Caco-2 (cell line): ENCODE results near the gene SDS. TPM values are rescaled to one million over a fixed set of nuclear protein-coding genes. Genes with fewer than 3 reads are reported as not detected.
A peak's percentile ranks its signal among the peaks of the same experiment; 100 is the strongest.

Experiments
- BruUV-seq: library from RNA; stranded (reverse); fragments of 400-500 nt; replicated peaks from 2 replicates; lab custom pipeline; 2021; lab: Mats Ljungman, UMichigan
- CTCF ChIA-PET: fragments of 300-600 bp; sonication (Branson Sonifier 250); formaldehyde crosslinking; loops from one replicate; lab custom pipeline; 2022; ENCODE audit warnings: antibody characterized with exemption; lab: Charles Lee
- POLR2A ChIA-PET: fragments of 300-600 bp; sonication (Branson Sonifier 250); formaldehyde crosslinking; loops from one replicate; lab custom pipeline; 2022; ENCODE audit warnings: antibody characterized with exemption; lab: Charles Lee
- DNase-seq, 2 experiments: peaks; one replicate each; pipeline versions ENCODE4 v3.0.0 to v3.0.0-alpha.2; 2020 to 2022
- H3K27me3 ChIP-seq: replicated peaks from 2 replicates; pipeline ENCODE4 v1.6.0; 2011; ENCODE audit warnings: low read length; ENCODE audit not compliant: control insufficient read depth, insufficient read depth
- H3K36me3 ChIP-seq: 2 replicates; pipeline ENCODE4 v1.5.1; 2011; ENCODE audit warnings: low read length; ENCODE audit not compliant: control insufficient read depth, insufficient read depth
- H3K4me1 ChIP-seq: fragments of 250-450 bp; sonication (Bioruptor Pico); 2 replicates; pipeline ENCODE4 v1.5.1; 2020; ENCODE audit warnings: mild to moderate bottlenecking
- H3K4me3 ChIP-seq: 2 replicates; pipeline ENCODE4 v1.5.1; 2011; ENCODE audit warnings: low read depth, mild to moderate bottlenecking, control low read depth, low read length
- H3K9me3 ChIP-seq: fragments of 250-450 bp; sonication (Bioruptor Pico); 2 replicates; pipeline ENCODE4 v1.5.1; 2020; ENCODE audit warnings: mild to moderate bottlenecking, moderate library complexity
- H3K27ac Mint-ChIP-seq: one replicate; pipeline ENCODE4 v1.8.0; 2022; ENCODE audit warnings: mixed read lengths; ENCODE audit not compliant: unreplicated experiment
- H3K27me3 Mint-ChIP-seq: one replicate; pipeline ENCODE4 v1.8.0; 2022; ENCODE audit warnings: mixed read lengths; ENCODE audit not compliant: insufficient read depth, unreplicated experiment
- H3K36me3 Mint-ChIP-seq: one replicate; pipeline ENCODE4 v1.8.0; 2022; ENCODE audit warnings: mild to moderate bottlenecking, mixed read lengths; ENCODE audit not compliant: insufficient read depth, unreplicated experiment
- H3K4me1 Mint-ChIP-seq: one replicate; pipeline ENCODE4 v1.8.0; 2022; ENCODE audit warnings: low read depth, mixed read lengths; ENCODE audit not compliant: unreplicated experiment
- H3K4me3 Mint-ChIP-seq: one replicate; pipeline ENCODE4 v1.8.0; 2022; ENCODE audit warnings: mild to moderate bottlenecking, moderate library complexity, mixed read lengths; ENCODE audit not compliant: unreplicated experiment
- H3K9me3 Mint-ChIP-seq: one replicate; pipeline ENCODE4 v1.8.0; 2022; ENCODE audit warnings: mixed read lengths; ENCODE audit not compliant: unreplicated experiment
- intact Hi-C: fragments of 100-400 bp; cut with micrococcal nuclease; formaldehyde crosslinking; loops from one replicate; pipeline ENCODE4 v1.10.0; 2022; ENCODE audit not compliant: unreplicated experiment
- total RNA-seq: library from RNA; stranded (reverse); gene quantifications from 2 replicates; pipeline ENCODE4 v1.2.3, GENCODE V29; 2022
- TF ChIP-seq, protein P1 (sequence below), 2 experiments: fragments of 200-600 bp in 1 of 2; IDR thresholded peaks; 1 replicate in 1 of 2; 2 replicates in 1 of 2; pipeline versions ENCODE4 v1.5.1 to v1.8.0; 2011 to 2022; ENCODE audit warnings: antibody characterized with exemption in 1 of 2, control low read depth in 1 of 2, inconsistent platforms in 1 of 2, low read depth in 1 of 2, low read length in 1 of 2, mild to moderate bottlenecking in 1 of 2, moderate library complexity in 1 of 2; ENCODE audit not compliant: insufficient read depth in 1 of 2, severe bottlenecking in 1 of 2, unreplicated experiment in 1 of 2

The SDS gene
- total RNA-seq, 1 experiment from 2014 or later = not detected

- H3K27ac Mint-ChIP-seq = no peak overlapping the region
- no peaks in the 10 kb centered on the region for H3K9me3 Mint-ChIP-seq
- DNase-seq = no peak
- Histone ChIP-seq H3K4me1 (peaks cover 21% of the 10 kb centered on the region), H3K27me3 (no peaks in the 10 kb centered on the region), H3K9me3 (no peaks in the 10 kb centered on the region), H3K4me3 (peak overlapping the region; percentile 33), H3K36me3 (no peaks in the 10 kb centered on the region)
- H3K4me3 Mint-ChIP-seq = peak overlapping the region; percentile 84
- H3K36me3 Mint-ChIP-seq = no peaks in the 10 kb centered on the region
- H3K27me3 Mint-ChIP-seq = no peaks in the 10 kb centered on the region
- BruUV-seq = no TSS peak
- intact Hi-C loops = loop anchor here (2.0 kb wide), 1 partner anchor 110 kb away; no protein-coding TSS in a partner anchor
- TF ChIP-seq, protein P1, sequence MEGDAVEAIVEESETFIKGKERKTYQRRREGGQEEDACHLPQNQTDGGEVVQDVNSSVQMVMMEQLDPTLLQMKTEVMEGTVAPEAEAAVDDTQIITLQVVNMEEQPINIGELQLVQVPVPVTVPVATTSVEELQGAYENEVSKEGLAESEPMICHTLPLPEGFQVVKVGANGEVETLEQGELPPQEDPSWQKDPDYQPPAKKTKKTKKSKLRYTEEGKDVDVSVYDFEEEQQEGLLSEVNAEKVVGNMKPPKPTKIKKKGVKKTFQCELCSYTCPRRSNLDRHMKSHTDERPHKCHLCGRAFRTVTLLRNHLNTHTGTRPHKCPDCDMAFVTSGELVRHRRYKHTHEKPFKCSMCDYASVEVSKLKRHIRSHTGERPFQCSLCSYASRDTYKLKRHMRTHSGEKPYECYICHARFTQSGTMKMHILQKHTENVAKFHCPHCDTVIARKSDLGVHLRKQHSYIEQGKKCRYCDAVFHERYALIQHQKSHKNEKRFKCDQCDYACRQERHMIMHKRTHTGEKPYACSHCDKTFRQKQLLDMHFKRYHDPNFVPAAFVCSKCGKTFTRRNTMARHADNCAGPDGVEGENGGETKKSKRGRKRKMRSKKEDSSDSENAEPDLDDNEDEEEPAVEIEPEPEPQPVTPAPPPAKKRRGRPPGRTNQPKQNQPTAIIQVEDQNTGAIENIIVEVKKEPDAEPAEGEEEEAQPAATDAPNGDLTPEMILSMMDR (IDR thresholded peaks at IDR 0.05; ENCODE audit: insufficient read depth in 1 of 2, low read depth in 1 of 2, low read length in 1 of 2, severe bottlenecking in 1 of 2, unreplicated experiment in 1 of 2) = no peak
- POLR2A ChIA-PET = no interaction called here
- H3K4me1 Mint-ChIP-seq = peaks cover 7% of the 10 kb centered on the region
- CTCF ChIA-PET = interaction anchor here (0.6 to 1.1 kb wide), 3 partner anchors 19 to 226 kb away, joined by 3 to 4 read pairs (median 4); no protein-coding TSS in a partner anchor
Observed at GRCh38 chr12:113422886-113423669, 19.4 kb upstream of the SDS start.

DNA sequence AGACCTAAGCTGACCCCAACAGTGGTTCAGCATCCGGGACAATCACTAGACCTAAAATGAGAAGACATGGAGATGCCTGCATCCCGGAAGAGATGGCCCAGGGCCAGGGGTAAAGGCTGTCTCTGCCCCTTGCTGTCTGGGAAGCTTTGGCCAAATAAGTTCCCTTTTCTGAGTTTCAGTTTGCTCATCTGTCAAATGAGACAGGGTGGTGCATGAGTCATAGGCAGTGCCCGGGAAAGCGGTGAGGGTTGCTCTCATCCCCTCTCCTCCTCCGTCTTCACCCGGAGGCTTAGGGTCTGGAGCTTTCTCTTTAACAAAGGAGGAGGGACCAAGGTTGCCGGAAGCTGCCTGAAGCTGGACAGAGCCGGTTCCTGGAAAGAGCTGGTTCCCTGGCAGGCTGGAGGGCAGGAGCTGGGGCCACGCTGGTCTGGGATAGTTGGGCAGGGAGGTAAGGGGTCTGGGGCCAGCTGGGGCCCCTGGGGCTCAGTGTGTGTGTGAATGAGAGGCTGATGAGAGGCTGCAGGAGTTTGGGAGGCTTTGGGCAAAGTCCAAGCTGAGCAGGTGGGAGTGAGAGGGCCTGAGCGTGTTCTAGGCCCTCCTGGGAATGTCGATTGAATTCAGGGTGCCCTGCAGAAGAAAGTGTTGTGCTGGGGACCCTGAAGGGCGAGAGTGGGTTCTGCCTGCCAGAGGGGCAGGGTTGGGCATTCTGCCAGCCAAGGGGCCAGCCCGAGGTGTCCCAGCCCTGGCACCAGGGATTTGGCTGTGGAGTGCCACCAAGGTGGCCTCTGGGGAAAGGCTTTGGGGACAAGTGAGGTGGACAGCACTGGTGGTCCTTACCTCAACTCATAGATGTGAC lies 18.6 kb upstream of the SDS start, which contains the start of gene SDSL:
SDSL (plus strand) TSS at position 351 of the 856 bp plus-strand sequence. CDS start 5,603 bp downstream, outside the sequence.
- TSS peak; percentile 22 for BruUV-seq
- Histone ChIP-seq H3K4me3 (peak within 1 kb of the TSS; percentile 33), H3K9me3 (no peaks in the 10 kb centered on the region), H3K27me3 (no peaks in the 10 kb centered on the region), H3K36me3 (no peaks in the 10 kb centered on the region), H3K4me1 (peaks cover 27% of the 10 kb centered on the region)
- Mint-ChIP-seq H3K36me3 (no peaks in the 10 kb centered on the region), H3K4me1 (peaks cover 7% of the 10 kb centered on the region), H3K9me3 (no peaks in the 10 kb centered on the region), H3K27me3 (no peaks in the 10 kb centered on the region), H3K4me3 (peak within 1 kb of the TSS; percentile 84), H3K27ac (peak within 1 kb of the TSS; percentile 75)
- TF ChIP-seq, protein P1 (IDR thresholded peaks at IDR 0.05; ENCODE audit: insufficient read depth in 1 of 2, low read depth in 1 of 2, low read length in 1 of 2, severe bottlenecking in 1 of 2, unreplicated experiment in 1 of 2) = no peak
- POLR2A ChIA-PET = no interaction called here
- intact Hi-C loops = loop anchor here (2.0 kb wide), 1 partner anchor 109 kb away; no protein-coding TSS in a partner anchor
- CTCF ChIA-PET = interaction anchor here (0.6 to 1.1 kb wide), 4 partner anchors 18 to 441 kb away, joined by 3 to 4 read pairs (median 4); no protein-coding TSS in a partner anchor
- peak; percentile 49 to 66 for DNase-seq

DNA sequence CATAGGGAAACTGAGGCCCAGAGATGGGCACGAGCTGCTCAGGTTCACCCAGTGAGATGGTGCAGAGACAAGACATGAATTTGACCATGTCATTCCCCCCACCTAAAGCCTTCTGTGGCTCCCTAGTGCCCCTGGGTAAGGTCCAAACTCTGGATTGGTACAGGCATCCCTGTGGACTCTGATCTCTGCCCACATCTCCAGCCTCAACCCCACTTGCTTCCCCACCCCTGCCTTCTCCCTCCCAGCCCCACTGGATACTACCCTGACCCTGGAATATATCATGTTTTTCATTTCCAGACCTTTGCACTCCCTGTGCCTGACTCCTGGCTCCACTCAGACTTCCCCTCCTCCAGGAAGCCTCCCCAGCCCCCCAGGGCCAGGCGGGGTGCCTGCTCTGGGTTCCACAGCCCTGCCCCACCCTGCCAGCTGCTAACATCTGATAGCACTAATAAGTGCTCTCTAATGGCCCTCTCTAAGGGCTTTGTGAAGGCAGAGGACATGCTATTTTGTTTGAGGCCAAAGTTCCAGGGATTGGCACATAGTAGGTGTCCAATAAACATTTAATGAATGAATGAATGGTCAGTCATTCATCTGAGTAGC lies 17.4 kb upstream of the SDS start:
- Mint-ChIP-seq H3K4me3 (no peak overlapping the region), H3K36me3 (no peaks in the 10 kb centered on the region), H3K27ac (no peak overlapping the region), H3K9me3 (no peaks in the 10 kb centered on the region), H3K27me3 (no peaks in the 10 kb centered on the region), H3K4me1 (peaks cover 7% of the 10 kb centered on the region)
- H3K4me1 ChIP-seq = peaks cover 27% of the 10 kb centered on the region
- TF ChIP-seq, protein P1 (IDR thresholded peaks at IDR 0.05; ENCODE audit: insufficient read depth in 1 of 2, low read depth in 1 of 2, low read length in 1 of 2, severe bottlenecking in 1 of 2, unreplicated experiment in 1 of 2) = no peak
- intact Hi-C loops = no loop called here
- H3K4me3 ChIP-seq = no peak overlapping the region
- ChIA-PET POLR2A (no interaction called here), CTCF (no interaction called here)
- H3K9me3 ChIP-seq = no peaks in the 10 kb centered on the region
- no peaks in the 10 kb centered on the region for H3K36me3 ChIP-seq
- no peak for DNase-seq
- no TSS peak for BruUV-seq
- H3K27me3 ChIP-seq = no peaks in the 10 kb centered on the region
